Breast epithelium (tissue), 3 donors: ENCODE results near the gene ETS1.

Experiments used
- CTCF ChIP-seq, 3 donors: fragments of 450-650 bp; IDR thresholded peaks; one replicate each; pipeline ENCODE4 v1.5.1; 2016 to 2017; ENCODE audit warnings: antibody characterized with exemption in 3 of 3, mild to moderate bottlenecking in 3 of 3, moderate library complexity in 3 of 3
- POLR2AphosphoS5 ChIP-seq, 3 donors: sonication (generic); formaldehyde crosslinking; IDR thresholded peaks; one replicate each; pipeline ENCODE4 v1.6.1; 2017; ENCODE audit warnings: antibody characterized with exemption in 3 of 3

- TF ChIP-seq CTCF (IDR thresholded peaks at IDR 0.05) (no peak), POLR2AphosphoS5 (IDR thresholded peaks at IDR 0.05) (no peak)
Observed at GRCh38 chr11:128585498-128586238, 1.7 kb downstream of the ETS1 start.
